Right lobe of liver (tissue), 4 donors: ENCODE data around the gene ABT1.

Source experiments
- CTCF ChIP-seq, 4 donors: fragments of 200-600 bp in 3 of 4; fragments of 450-650 bp in 1 of 4; IDR thresholded peaks; one replicate each; pipeline versions ENCODE4 v1.5.1 to v1.8.0; 2016 to 2022; ENCODE audit warnings: antibody characterized with exemption in 4 of 4, mild to moderate bottlenecking in 2 of 4
- POLR2A ChIP-seq: fragments of 450-650 bp; IDR thresholded peaks from one replicate; pipeline ENCODE4 v1.6.1; 2017; ENCODE audit warnings: antibody characterized with exemption, mild to moderate bottlenecking
- donor health status: DM: no; HTN: no; CAD: no.
- donor health status: DM: no; HTN: no; CAD: no.
- donor health status: DM: no; HTN: yes; CAD: no.

GRCh38 chr6:26552640-26553188 lies 44.0 kb upstream of the ABT1 start:
- TF ChIP-seq CTCF (IDR thresholded peaks at IDR 0.05) (no peak), POLR2A (no peak)
